COR-L47 (cell line): Measurements from ENCODE around the gene CD58.
"Not testable (repeated sequence)": the region's sequence is repeated elsewhere in the genome, so short reads cannot be mapped to it uniquely, and the experiment has no call there.

ENCODE experiments used
- DNase-seq: peaks from one replicate; lab custom pipeline; 2025; lab: John Stamatoyannopoulos, UW

Gene CD58, protein sequence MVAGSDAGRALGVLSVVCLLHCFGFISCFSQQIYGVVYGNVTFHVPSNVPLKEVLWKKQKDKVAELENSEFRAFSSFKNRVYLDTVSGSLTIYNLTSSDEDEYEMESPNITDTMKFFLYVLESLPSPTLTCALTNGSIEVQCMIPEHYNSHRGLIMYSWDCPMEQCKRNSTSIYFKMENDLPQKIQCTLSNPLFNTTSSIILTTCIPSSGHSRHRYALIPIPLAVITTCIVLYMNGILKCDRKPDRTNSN

GRCh38 chr1:116570358-116571214 is at the start of gene CD58:
Gene CD58, minus strand, starts transcription at chr1:116571026. Its CDS starts 54 bp downstream, at chr1:116570972.
- DNase-seq = peak; percentile 74

GRCh38 chr1:116620392-116620791 is 49.6 kb upstream of the CD58 start:
- DNase-seq = not testable (repeated sequence)

DNA sequence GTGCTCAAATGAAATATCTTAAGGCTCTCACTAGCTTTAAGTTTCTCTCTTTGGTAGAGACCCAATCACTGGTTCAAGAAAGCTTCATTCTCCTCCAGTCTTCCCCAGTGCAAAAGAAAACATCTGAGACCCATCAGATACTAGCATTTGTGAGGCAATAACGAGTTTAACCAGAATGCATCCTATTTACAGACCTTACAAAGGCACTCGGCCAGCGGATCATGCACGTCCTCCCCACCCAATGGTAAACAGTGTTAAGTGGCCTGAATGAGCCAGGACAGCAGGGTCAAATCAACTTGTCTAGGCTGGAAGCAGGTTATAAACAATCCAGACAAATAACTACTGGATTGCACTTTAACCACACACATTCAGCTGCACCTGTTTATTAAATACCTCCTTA is 48.3 kb upstream of the CD58 start:
- DNase-seq = not testable (repeated sequence)

DNA sequence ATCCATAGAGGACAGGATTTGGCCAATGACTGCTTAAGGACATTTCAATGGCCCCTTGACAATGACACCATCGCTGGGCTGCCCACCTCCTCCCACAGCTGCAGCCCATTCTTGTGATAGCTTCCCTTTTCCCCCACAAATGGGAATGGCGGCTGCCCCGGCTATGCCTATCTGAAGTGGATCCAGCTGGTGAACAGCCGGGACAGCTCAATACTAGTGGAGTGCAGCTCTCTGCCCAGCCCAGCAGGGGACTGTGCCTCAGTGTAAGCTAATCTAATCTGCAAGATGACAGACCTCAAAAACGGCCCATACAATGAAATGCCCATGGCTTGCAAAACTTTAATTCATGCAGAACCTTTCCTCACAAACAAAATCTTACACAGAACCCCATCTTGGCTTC is 47.0 kb upstream of the CD58 start:
- not testable (repeated sequence) for DNase-seq

- DNase-seq = not testable (repeated sequence)
Measured at GRCh38 chr1:116613825-116614224, 43.0 kb upstream of the CD58 start.

DNA sequence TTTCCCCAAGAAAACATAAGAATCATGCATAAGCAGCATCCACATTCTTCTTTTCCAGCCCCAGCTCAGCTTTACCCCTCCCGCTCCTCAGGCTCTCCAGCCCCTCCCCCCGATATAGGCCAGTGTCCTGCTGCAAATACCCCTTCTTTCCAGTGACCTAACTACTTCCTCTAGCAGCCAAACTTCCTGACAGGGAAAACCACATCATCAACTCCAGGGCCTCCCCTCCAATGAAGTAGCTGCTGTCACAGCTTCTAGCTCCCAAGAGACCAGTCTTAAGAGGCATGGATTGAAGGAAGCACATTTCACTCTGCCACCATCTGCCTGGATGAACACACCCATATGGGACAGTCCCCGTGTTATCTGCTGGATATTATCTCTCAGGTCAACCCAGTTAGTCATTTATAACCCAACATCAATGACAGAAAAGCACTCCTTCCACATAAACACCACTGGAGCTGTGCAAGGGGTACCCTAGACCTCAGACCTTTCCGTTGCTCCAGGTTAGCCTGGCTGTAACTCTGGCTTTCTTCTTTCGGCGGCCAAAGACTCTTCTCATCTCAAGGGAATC is 39.1 kb upstream of the CD58 start:
- not testable (repeated sequence) for DNase-seq

DNA sequence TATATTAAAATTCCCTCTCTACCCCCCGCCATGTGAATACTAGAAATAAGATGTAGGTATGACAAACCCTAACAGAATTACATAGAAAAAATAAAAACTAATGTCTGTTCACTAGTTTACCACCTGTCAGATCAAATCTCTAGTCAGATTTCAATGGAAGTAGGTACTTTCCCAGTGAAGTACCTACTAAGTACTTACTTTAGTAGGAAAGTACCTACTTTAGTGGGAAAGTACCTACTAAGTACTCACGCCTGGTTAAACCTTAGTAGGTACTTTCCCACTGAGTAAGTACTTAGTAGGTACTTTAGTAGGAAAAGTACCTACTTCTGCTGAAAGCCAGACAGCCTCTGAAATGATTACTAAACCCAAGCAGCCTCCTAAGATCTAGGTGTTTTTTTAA is 38.0 kb upstream of the CD58 start:
- not testable (repeated sequence) for DNase-seq

- not testable (repeated sequence) for DNase-seq
Measured at GRCh38 chr1:116608151-116608550, 37.3 kb upstream of the CD58 start.

DNA sequence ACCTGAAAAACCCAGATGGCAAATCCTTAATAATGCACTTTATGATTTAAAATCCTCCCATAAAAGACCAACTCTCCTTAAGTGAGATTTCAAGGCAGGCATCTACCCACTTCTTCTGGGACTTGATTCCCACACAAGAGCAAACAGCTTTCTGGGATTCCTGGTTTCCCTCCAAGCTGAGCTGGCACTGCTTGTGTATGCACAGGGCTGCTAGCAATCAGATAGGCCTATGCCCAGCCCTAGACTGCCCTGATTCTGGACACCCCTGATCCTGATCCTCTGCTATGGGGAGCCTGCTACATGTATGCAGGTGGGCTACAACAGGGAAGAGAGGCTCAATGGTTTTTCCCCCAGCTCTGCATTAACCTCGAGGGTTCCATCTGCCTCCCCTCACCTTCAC is 36.6 kb upstream of the CD58 start:
- not testable (repeated sequence) for DNase-seq

DNA sequence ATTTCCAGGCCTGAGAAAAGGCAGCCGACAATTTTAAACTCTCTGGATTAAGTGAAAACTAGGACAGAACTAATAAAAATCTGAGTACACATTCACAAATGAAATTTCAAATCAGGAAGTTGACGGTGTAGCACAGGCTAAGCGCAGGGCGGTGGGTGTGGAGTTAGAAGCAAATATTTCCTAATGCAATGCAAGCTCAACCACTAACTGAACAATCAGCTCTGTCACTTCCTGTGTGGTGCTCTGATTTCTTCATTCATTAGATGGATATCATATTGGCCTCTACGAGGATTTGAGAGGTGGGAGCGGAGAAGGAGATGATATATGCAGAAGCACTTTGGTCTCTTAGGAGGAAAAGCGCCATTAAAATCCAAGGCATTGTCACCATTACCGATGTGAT is 35.2 kb upstream of the CD58 start:
- DNase-seq = not testable (repeated sequence)

GRCh38 chr1:116605315-116605714 is 34.5 kb upstream of the CD58 start:
- no peak for DNase-seq

DNA sequence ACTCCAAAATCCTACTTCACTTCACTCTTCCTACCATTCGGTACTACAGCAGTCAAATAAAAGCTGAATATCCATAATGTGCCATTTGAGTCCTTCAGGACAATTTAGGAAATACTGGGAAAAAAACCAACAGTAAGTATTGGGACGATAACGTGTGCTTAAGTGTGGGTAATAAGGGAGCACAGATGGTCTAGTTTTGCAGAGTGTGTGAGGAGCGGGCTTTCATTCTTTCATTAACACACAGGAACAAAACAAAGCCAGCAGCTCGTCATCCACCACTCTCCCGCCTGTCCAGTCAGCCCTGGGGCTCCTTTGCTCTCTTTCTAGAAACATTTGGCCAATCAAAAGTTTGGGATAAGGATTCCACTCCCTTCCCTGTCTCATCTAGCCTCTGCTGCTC is 33.6 kb upstream of the CD58 start:
- not testable (repeated sequence) for DNase-seq

- DNase-seq = not testable (repeated sequence)
Measured at GRCh38 chr1:116603646-116604045, 32.8 kb upstream of the CD58 start.

DNA sequence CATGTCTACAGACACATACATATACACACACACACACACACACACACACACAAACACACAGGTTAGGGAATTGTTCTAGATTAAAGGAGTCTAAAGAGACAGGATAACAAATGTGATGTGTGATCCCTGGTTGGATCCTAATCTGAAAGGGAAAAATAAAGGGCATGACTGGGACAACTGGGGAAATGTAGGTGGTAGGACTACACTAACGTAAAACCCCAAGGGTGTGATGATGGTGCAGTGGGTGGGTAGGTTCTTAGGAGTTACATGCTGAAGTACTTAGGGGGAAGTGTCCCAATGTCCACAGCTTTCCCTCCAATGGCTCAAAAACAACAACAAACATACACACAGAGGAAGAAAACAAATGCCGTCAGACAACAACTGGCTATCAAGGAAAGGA is 28.5 kb upstream of the CD58 start:
- DNase-seq = not testable (repeated sequence)

GRCh38 chr1:116598420-116599036 is 27.7 kb upstream of the CD58 start:
- not testable (repeated sequence) for DNase-seq

DNA sequence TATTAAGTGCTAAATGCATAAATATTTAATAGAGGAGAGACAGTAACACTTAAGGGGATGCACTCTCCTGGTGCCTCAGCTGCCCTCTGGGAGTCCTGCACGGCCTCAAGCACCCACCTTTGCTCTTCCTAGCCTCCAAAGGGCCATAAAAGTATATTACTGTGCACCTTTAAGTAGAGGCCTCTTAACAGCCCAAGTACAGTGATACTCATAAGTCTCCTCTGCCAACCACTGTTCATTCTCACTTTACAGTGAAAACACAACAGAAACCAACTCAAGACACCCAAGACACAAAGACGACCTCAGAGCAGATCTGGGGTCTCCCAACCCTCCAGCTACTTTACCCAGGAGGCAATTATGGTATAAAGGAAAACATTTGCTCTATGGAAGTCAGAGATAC is 26.6 kb upstream of the CD58 start:
- DNase-seq = not testable (repeated sequence)

DNA sequence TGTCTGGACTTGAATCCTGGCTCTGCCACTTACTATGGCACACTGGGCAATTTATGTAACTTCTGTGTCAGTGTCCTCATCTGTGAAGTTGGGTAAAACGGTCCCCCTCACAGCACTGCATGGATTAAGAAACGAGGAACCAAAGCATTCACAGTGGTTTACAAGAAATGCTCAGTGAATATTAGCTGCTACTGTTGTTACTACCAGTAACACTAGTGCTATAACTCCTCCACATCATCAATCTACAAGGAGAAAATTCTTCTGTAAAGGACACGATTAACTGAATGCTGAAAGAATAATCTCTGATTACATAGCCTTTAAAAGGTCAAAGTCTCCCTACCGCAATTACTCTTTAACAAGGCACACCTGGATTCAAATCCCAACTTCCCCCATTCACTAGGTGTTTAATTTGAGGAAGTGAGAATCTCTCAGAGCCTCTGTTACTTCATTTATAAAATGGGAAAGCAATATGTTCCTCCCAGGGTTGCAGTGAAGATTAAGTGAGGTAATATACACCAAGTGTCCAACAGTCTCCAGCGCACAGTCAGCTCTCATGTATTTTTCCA is 26.0 kb upstream of the CD58 start:
- not testable (repeated sequence) for DNase-seq

DNA sequence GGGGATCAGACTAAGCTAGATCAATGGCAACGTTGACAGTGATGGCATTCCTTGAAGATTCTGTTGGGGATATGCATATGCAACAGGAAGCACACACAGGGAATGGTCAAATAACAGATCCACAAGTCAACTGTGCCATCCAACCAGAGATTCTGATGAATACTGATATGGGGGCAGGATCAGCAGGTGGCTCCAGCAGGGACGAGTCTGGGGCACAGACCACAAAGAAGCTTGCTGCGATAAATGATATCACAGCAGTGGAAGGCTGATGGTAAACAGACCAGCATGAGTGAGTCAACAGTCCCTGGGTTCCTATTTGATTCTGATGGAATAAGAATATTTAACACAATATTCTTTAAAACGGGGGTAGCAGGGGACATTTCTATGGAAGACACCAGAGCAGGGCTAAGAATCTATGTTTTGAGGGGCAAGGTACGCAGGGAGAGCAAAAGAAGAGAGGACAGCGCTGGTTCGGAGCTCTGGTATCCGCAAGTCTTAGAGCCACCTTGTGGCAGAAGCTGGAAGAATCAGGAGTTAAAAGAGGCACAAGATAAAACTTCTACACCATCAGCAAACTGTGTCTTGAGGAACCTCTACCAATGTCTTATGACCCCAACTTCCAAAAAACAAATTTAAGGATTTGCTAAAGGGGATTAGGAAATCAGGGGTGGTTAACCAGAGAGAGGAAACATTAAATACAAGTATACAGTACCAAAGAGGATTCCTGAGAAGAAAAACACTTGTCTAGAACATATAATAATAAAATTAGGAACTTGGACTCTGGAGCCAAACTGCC is 25.3 kb upstream of the CD58 start:
- peak; percentile 61 for DNase-seq

DNA sequence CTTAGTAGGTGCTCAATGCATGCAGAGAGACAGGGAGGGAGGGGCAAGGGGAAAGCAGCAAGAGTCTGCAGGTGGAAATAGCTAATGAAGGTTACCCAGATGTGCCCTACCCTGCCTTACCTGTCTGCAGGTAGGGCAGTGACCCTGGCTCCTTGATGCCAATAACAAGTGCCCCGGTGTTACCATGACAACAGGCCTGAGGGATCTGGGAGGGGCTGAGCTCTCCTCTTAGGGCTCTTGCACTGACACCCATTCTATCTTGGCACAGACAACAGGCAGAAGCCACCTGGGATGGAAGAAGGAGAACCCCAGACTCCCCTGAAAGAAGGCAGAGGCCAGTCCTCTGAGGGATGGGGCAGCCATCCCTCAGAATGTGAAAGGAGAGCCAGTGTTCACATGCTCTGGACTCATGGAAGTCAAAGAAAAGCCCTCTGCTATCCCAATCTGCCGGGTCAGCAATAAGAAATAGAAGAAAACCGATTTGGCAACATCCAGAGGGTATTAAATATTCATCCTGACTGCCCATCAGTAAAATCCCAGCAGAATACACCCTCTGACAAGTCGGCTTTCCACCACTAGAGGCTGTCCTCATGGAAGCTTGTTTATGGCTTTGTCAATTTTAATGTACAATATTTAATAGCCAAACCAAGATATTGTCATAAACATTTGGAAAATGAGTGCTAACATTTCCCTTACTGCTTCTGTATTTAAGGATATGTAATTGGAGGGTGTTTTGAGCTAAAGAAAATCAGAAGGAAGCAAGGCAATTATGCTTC is 24.4 kb upstream of the CD58 start:
- not testable (repeated sequence) for DNase-seq

- not testable (repeated sequence) for DNase-seq
Measured at GRCh38 chr1:116593977-116594376, 23.2 kb upstream of the CD58 start.
